ENCODE data around the gene HYCC2.

- TF ChIP-seq CTCF (conservative IDR thresholded peaks at IDR 0.05 in 1 of 2, IDR thresholded peaks at IDR 0.05 in 1 of 2; ENCODE audit: low read depth in 1 of 2, low read length in 2 of 2) (no peak), EZH2 (IDR thresholded peaks at IDR 0.05; ENCODE audit: low read length, missing control alignments) (no peak)
Observed at GRCh38 chr2:201072201-201072530, 695 bp upstream of the HYCC2 start.

Data from fibroblast of lung (primary cell).